ENCODE measurements around the gene TTC34. TPM values are rescaled to one million over a fixed set of nuclear protein-coding genes. Genes with fewer than 3 reads are reported as not detected.

Gene TTC34
- total RNA-seq, 1 donor from 2014 or later: 3.1 TPM

DNA sequence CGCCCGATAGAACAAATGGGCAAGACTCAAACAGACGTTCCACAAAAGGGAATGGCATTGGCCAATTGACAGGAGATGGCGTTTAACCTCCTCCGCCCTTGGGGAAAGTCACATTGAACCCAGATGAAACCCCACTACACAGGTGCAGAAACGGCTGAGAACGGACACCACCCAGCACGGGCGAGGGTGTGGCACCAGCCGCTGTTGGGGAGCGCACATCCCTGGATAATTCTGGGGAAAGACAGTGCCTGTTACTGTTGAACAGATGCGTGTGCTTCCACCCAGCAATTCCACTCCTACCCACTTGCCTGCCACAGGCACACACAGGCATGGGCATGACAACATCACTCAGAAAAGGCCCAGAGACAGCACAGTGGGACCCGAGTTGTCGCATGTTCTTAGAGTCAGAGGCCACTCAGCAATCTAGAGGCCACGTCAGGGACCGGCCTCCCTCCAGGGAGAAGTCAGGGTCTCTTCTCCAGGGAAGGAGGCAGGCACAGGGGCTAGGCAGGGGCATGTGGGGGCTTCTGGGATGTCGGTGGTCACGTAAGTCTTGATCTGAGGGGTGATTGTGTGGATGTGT, 199.7 kb downstream of the TTC34 start:
- no peaks in the 10 kb centered on the region for H3K36me3 Mint-ChIP-seq
- H3K4me1 Mint-ChIP-seq (ENCODE audit: unreplicated experiment): no peaks in the 10 kb centered on the region
- peaks cover 4% of the 10 kb centered on the region for H3K9me3 Mint-ChIP-seq
- peak; percentile 60 for DNase-seq (ENCODE audit: extremely low spot score, unreplicated experiment)
- H3K4me3 Mint-ChIP-seq: no peak overlapping the region
- H3K27me3 Mint-ChIP-seq: peaks cover 21% of the 10 kb centered on the region
- TF ChIP-seq, protein P1, sequence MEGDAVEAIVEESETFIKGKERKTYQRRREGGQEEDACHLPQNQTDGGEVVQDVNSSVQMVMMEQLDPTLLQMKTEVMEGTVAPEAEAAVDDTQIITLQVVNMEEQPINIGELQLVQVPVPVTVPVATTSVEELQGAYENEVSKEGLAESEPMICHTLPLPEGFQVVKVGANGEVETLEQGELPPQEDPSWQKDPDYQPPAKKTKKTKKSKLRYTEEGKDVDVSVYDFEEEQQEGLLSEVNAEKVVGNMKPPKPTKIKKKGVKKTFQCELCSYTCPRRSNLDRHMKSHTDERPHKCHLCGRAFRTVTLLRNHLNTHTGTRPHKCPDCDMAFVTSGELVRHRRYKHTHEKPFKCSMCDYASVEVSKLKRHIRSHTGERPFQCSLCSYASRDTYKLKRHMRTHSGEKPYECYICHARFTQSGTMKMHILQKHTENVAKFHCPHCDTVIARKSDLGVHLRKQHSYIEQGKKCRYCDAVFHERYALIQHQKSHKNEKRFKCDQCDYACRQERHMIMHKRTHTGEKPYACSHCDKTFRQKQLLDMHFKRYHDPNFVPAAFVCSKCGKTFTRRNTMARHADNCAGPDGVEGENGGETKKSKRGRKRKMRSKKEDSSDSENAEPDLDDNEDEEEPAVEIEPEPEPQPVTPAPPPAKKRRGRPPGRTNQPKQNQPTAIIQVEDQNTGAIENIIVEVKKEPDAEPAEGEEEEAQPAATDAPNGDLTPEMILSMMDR (conservative IDR thresholded peaks at IDR 0.05): no peak
- no peak overlapping the region for H3K27ac Mint-ChIP-seq

DNA sequence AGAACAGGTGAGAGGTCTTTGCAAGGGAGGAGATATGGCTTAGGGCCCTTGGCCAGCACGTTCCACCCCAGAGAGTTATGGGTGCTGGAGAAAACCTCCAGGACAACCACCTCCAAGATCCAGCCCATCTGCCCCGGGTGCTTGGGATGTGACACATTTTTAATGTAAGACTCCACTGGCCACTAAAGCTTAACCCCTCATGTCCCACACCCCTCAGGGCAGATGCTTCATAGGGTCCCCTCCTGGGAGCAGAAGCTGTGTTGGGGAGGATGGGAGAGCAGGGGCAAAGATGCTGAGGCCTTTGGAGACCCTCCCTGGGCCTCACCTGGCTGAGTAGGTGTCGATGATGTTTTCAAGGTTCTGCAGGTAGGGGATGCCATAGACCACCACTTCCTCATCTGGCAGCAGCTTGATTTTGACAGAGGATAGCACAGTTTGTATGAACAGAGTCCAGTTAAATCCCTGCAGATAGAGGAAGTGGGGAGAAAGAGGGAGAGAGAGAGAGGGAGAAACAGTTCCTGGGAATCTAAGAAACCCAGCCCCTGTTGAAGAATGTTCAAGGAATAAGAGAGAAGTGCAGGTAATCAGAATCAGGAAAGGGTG, 203.1 kb downstream of the TTC34 start:
- no peak for DNase-seq (ENCODE audit: extremely low spot score, unreplicated experiment)
- H3K4me1 Mint-ChIP-seq (ENCODE audit: unreplicated experiment): no peaks in the 10 kb centered on the region
- peaks cover 21% of the 10 kb centered on the region for H3K27me3 Mint-ChIP-seq
- H3K27ac Mint-ChIP-seq: no peak overlapping the region
- TF ChIP-seq, protein P1 (conservative IDR thresholded peaks at IDR 0.05): no peak
- peaks cover 4% of the 10 kb centered on the region for H3K9me3 Mint-ChIP-seq
- no peaks in the 10 kb centered on the region for H3K36me3 Mint-ChIP-seq
- H3K4me3 Mint-ChIP-seq: no peak overlapping the region

DNA sequence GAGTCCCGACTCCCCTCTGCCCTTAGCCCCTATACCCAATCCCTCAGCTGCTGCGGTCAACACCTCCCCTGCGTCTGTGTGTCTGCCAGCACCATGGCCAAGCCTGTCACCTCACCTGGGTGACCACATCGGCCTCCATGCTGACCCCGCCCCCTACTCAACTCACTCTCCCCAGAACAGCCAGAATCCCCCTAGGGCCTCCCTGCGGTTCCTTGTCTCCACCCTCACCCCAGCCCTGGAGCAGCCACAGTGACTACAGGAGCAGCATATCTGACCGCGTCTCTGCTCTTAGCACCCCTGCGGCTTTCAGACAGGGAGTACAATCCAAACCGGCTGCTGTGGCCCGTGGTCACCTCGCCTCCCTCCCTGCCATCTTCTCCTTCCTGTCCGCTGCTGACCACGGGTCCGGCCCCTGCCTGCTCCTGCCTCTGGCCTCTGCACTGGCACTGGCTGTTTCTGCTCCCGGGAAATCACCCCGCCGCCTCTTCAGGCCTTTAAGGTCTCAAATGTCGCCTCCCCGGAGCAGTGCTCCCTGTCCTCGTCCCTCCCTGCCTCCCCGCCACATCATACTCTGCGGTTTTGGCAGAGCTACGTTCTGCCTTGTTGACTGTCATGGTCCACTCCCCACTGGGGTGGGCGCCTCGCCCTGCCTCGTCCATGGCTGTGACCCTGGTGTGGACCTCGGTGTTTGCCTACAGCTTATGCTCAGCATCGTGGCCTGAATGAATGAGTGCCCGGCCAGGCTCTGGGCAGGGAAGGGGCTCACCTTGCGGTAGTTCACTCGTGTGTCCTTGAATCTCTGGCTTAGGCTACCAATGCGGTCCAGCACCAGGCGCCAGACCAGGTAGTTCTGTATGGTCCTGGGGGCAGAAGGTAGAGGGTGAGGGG, 203.8 kb downstream of the TTC34 start:
- Mint-ChIP-seq H3K27ac (no peak overlapping the region), H3K9me3 (peaks cover 4% of the 10 kb centered on the region), H3K36me3 (no peaks in the 10 kb centered on the region), H3K4me3 (no peak overlapping the region), H3K4me1 (ENCODE audit: unreplicated experiment) (no peaks in the 10 kb centered on the region), H3K27me3 (peaks cover 19% of the 10 kb centered on the region)
- no peak for DNase-seq (ENCODE audit: extremely low spot score, unreplicated experiment)
- TF ChIP-seq, protein P1 (conservative IDR thresholded peaks at IDR 0.05): no peak

DNA sequence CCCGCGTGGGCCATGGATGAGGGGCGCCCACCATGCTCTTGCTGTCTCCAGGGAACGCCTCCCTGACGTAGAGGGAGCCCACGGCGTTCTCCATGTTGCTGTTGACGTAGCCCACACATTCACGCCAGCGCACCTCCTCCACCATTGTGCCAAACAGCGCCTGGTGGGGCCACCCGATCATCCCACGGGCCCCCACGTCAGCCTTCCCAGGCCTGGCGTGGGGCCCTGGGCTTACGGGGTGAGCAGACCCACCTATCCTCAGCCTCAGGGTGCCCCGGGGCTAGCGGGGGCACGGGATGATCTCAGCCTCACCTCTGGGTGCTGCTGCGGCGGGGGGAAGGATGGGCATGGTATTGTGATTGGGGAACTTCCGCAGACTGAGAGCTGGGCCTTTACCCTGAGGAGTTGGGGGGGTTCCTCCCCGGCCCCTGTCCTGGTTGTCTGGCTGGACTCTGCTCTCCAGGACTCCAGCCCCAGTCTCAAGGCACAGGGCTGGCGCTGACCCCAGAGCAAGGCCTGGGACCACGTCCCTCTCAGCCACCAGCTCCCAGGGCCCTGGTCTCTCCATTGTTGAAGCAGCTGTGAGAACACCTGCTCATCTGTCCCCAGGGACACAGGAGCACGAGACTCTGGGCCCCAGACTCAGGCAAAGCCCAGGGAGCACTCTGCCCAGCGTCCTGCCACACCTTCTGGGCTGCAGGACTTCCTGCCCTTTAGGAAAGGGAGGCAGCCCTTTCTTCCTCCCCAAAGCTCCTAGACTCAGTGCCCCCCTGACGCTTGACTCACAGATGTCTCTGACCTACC, 204.8 kb downstream of the TTC34 start:
- TF ChIP-seq, protein P1 (conservative IDR thresholded peaks at IDR 0.05): no peak
- DNase-seq (ENCODE audit: extremely low spot score, unreplicated experiment): peak; percentile 63
- Mint-ChIP-seq H3K4me3 (no peak overlapping the region), H3K27me3 (peaks cover 11% of the 10 kb centered on the region), H3K9me3 (peaks cover 4% of the 10 kb centered on the region), H3K27ac (no peak overlapping the region), H3K36me3 (no peaks in the 10 kb centered on the region), H3K4me1 (ENCODE audit: unreplicated experiment) (no peaks in the 10 kb centered on the region)

DNA sequence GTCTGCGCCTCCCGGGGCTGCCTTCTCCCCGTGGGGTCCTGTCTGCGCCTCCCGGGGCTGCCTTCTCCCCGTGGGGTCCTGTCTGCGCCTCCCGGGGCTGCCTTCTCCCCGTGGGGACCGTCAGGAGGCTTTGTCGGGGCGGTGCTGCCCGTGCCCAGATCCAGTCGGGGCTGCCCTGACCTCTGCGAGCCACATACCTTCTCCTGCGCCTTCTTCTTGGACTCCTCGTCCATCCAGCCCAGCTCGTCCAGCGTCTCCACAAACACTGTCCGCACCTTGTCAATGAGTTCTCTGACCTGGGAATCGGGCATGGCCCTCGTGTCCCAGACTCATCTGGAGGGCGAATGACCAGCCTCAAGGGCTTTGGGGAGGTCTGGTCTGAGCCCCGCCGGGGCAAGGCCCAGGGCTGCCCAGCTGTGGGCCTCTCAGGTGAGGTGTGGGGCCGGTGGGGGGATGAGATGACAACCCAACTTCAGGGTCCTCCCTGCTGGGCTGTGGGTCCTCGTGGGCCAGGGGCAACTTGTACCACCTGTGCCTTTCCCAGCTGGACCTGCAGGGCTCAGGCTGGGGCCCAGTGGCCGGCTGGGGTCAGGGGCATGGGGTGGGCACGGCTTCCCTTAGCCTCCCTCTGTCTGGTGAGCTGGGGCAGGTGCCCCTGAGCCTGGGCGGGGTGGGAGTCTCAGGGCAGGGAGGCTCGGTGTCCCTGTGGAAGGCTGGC, 205.5 kb downstream of the TTC34 start:
- Mint-ChIP-seq H3K27ac (no peak overlapping the region), H3K27me3 (peaks cover 4% of the 10 kb centered on the region), H3K9me3 (peaks cover 4% of the 10 kb centered on the region), H3K4me3 (no peak overlapping the region), H3K4me1 (ENCODE audit: unreplicated experiment) (no peaks in the 10 kb centered on the region), H3K36me3 (no peaks in the 10 kb centered on the region)
- TF ChIP-seq, protein P1 (conservative IDR thresholded peaks at IDR 0.05): no peak
- no peak for DNase-seq (ENCODE audit: extremely low spot score, unreplicated experiment)

Measured in type B pancreatic cell (in vitro differentiated cells).